GM19023 (cell line): ENCODE measurements around the gene ATP6V0E1.
"Not testable (repeated sequence)": the region's sequence is repeated elsewhere in the genome, so short reads cannot be mapped to it uniquely, and the experiment has no call there.

ENCODE experiments used
- ATAC-seq: cut with Tn5 transposase; IDR thresholded peaks from one replicate; pipeline ENCODE4 v1.9.1; 2021; ENCODE audit warnings: mild to moderate bottlenecking, moderate library complexity; ENCODE audit not compliant: unreplicated experiment

ATP6V0E1 gene

GRCh38 chr5:173001229-173001841 lies 17.8 kb downstream of the ATP6V0E1 start:
- ATAC-seq = no peak

GRCh38 chr5:173003360-173003759 lies 19.8 kb downstream of the ATP6V0E1 start:
- no peak for ATAC-seq

GRCh38 chr5:173004013-173004412 lies 20.4 kb downstream of the ATP6V0E1 start:
- no peak for ATAC-seq

- no peak for ATAC-seq
Observed at GRCh38 chr5:173004447-173004846, 20.9 kb downstream of the ATP6V0E1 start.

GRCh38 chr5:173010021-173010420 lies 26.4 kb downstream of the ATP6V0E1 start:
- no peak for ATAC-seq

GRCh38 chr5:173010547-173011464 lies 27.2 kb downstream of the ATP6V0E1 start:
- ATAC-seq = no peak

GRCh38 chr5:173011566-173011965 lies 28.0 kb downstream of the ATP6V0E1 start:
- no peak for ATAC-seq

GRCh38 chr5:173012882-173013281 lies 29.3 kb downstream of the ATP6V0E1 start:
- no peak for ATAC-seq

GRCh38 chr5:173014671-173015070 lies 31.1 kb downstream of the ATP6V0E1 start:
- no peak for ATAC-seq

GRCh38 chr5:173015192-173015591 lies 31.6 kb downstream of the ATP6V0E1 start:
- no peak for ATAC-seq

GRCh38 chr5:173015598-173016455 lies 32.3 kb downstream of the ATP6V0E1 start:
- ATAC-seq = no peak

- no peak for ATAC-seq
Observed at GRCh38 chr5:173016598-173017046, 33.1 kb downstream of the ATP6V0E1 start.

- not testable (repeated sequence) for ATAC-seq
Observed at GRCh38 chr5:173017087-173017486, 33.5 kb downstream of the ATP6V0E1 start.

- ATAC-seq = no peak
Observed at GRCh38 chr5:173018358-173018757, 34.8 kb downstream of the ATP6V0E1 start.

GRCh38 chr5:173020154-173020581 lies 36.6 kb downstream of the ATP6V0E1 start:
- no peak for ATAC-seq

GRCh38 chr5:173020643-173021042 lies 37.1 kb downstream of the ATP6V0E1 start:
- no peak for ATAC-seq

GRCh38 chr5:173025651-173026050 lies 42.1 kb downstream of the ATP6V0E1 start:
- ATAC-seq = no peak

- no peak for ATAC-seq
Observed at GRCh38 chr5:173027905-173028304, 44.3 kb downstream of the ATP6V0E1 start.

GRCh38 chr5:173028811-173029327 lies 45.3 kb downstream of the ATP6V0E1 start:
- ATAC-seq = no peak

GRCh38 chr5:173029499-173029921 lies 45.9 kb downstream of the ATP6V0E1 start:
- ATAC-seq = no peak

GRCh38 chr5:173032096-173032495 lies 48.5 kb downstream of the ATP6V0E1 start:
- ATAC-seq = not testable (repeated sequence)
